SK-N-SH (cell line): ENCODE measurements around the gene HMGB1. TPM values are rescaled to one million over a fixed set of nuclear protein-coding genes. Genes with fewer than 3 reads are reported as not detected.

Experiments used
- CTCF ChIA-PET: fragments of 300-600, 350-600 bp; formaldehyde crosslinking; extraction: SDS; loops from one replicate; lab custom pipeline; 2021; lab: Yijun Ruan, JAX
- POLR2A ChIA-PET: fragments of 350-600 bp; sonication (Branson Sonifier 250); formaldehyde crosslinking; extraction: SDS; loops from one replicate; lab custom pipeline; 2020; ENCODE audit warnings: antibody characterized with exemption, inconsistent platforms; lab: Yijun Ruan, JAX
- DNase-seq: peaks from one replicate; pipeline ENCODE4 v3.0.0; 2012
- H2AFZ ChIP-seq: fragments of 200-600 bp; sonication (generic); 2 replicates; pipeline ENCODE4 v1.8.1; 2016; ENCODE audit warnings: antibody characterized with exemption, mild to moderate bottlenecking, low read depth
- H3F3A ChIP-seq: fragments of 200-600 bp; sonication (generic); replicated peaks from 2 replicates; pipeline ENCODE3; 2016; ENCODE audit warnings: antibody characterized with exemption, mild to moderate bottlenecking; ENCODE audit not compliant: insufficient read depth
- H3K27ac ChIP-seq, 2 experiments: fragments of 200-500 bp in 1 of 2; fragments of 200-600 bp in 1 of 2; sonication (Bioruptor generic) in 1 of 2; sonication (generic), shearing (Covaris generic) in 1 of 2; 2 replicates each; pipeline versions ENCODE4 v1.5.1 to v1.6.1; 2014 to 2016; ENCODE audit warnings: low read depth in 2 of 2, inconsistent platforms in 1 of 2, low read length in 1 of 2, mild to moderate bottlenecking in 1 of 2, mixed read lengths in 1 of 2
- H3K27me3 ChIP-seq: fragments of 200-600 bp; sonication (generic), shearing (Covaris generic); 2 replicates; pipeline ENCODE4 v1.6.1; 2016; ENCODE audit warnings: mixed run types; ENCODE audit not compliant: insufficient read depth
- H3K36me3 ChIP-seq, 2 experiments: fragments of 200-500 bp in 1 of 2; fragments of 200-600 bp in 1 of 2; sonication (Bioruptor generic) in 1 of 2; sonication (generic) in 1 of 2; replicated peaks in 1 of 2; 2 replicates each; pipeline versions ENCODE3 to v1.5.1; 2014 to 2016; ENCODE audit warnings: low read length in 1 of 2, mild to moderate bottlenecking in 1 of 2; ENCODE audit not compliant: insufficient read depth in 2 of 2, control insufficient read depth in 1 of 2
- H3K4me1 ChIP-seq, 2 experiments: fragments of 200-500 bp in 1 of 2; fragments of 200-600 bp in 1 of 2; sonication (Bioruptor generic) in 1 of 2; sonication (generic), shearing (Covaris generic) in 1 of 2; 2 replicates each; pipeline versions ENCODE4 v1.5.1 to v1.6.1; 2014 to 2016; ENCODE audit warnings: low read depth in 1 of 2, low read length in 1 of 2, mixed run types in 1 of 2; ENCODE audit not compliant: insufficient read depth in 2 of 2, control insufficient read depth in 1 of 2
- H3K4me2 ChIP-seq: fragments of 200-600 bp; sonication (generic), shearing (Covaris generic); 2 replicates; pipeline ENCODE4 v1.6.1; 2017; ENCODE audit warnings: mixed run types
- H3K4me3 ChIP-seq, 2 experiments: fragments of 200-500 bp in 1 of 2; fragments of 200-600 bp in 1 of 2; sonication (Bioruptor generic) in 1 of 2; sonication (generic), shearing (Covaris generic) in 1 of 2; 2 replicates each; pipeline versions ENCODE4 v1.5.1 to v1.8.1; 2014 to 2016; ENCODE audit warnings: low read depth in 2 of 2, inconsistent platforms in 1 of 2, low read length in 1 of 2, mild to moderate bottlenecking in 1 of 2, mixed read lengths in 1 of 2, moderate library complexity in 1 of 2
- H3K79me2 ChIP-seq: fragments of 200-600 bp; sonication (generic); 2 replicates; pipeline ENCODE4 v1.8.1; 2017; ENCODE audit warnings: mild to moderate bottlenecking; ENCODE audit not compliant: insufficient read depth
- H3K9ac ChIP-seq: fragments of 200-600 bp; sonication (generic); 2 replicates; pipeline ENCODE4 v1.6.1; 2017; ENCODE audit warnings: mixed run types
- H3K9me2 ChIP-seq: fragments of 200-600 bp; sonication (generic); 2 replicates; pipeline ENCODE4 v1.6.1; 2017; ENCODE audit warnings: mixed run types
- H3K9me3 ChIP-seq: fragments of 200-600 bp; sonication (generic); 2 replicates; pipeline ENCODE4 v1.6.1; 2017; ENCODE audit warnings: mixed run types, mild to moderate bottlenecking, moderate library complexity
- H4K20me1 ChIP-seq: fragments of 200-600 bp; sonication (generic); 2 replicates; pipeline ENCODE4 v1.6.1; 2017; ENCODE audit warnings: mild to moderate bottlenecking, mixed run types; ENCODE audit not compliant: insufficient read depth
- CHD2 ChIP-seq: fragments of 150-350 bp; IDR thresholded peaks from 2 replicates; pipeline ENCODE4 v1.6.1; 2018; ENCODE audit warnings: low read length; ENCODE audit not compliant: partially characterized antibody
- EP300 ChIP-seq, 2 experiments: IDR thresholded peaks; 2 replicates each; pipeline versions ENCODE4 v1.4.0 to v1.6.1; 2012; ENCODE audit warnings: borderline replicate concordance in 1 of 2, low read depth in 1 of 2, low read length in 1 of 2
- EZH2phosphoT487 ChIP-seq: fragments of 200-600 bp; sonication (generic); IDR thresholded peaks from 2 replicates; pipeline ENCODE4 v1.6.1; 2017; ENCODE audit warnings: low read depth, mixed run types, mild to moderate bottlenecking, antibody characterized with exemption, moderate library complexity, borderline replicate concordance
- FOXJ3 ChIP-seq: sonication (generic); formaldehyde crosslinking; IDR thresholded peaks from 2 replicates; pipeline ENCODE4 v1.5.1; 2020; ENCODE audit warnings: mild to moderate bottlenecking, missing genetic modification reagents
- FOXM1 ChIP-seq: IDR thresholded peaks from 2 replicates; pipeline ENCODE4 v1.4.0; 2012; ENCODE audit warnings: low read depth, mild to moderate bottlenecking
- GABPA ChIP-seq: IDR thresholded peaks from 2 replicates; pipeline ENCODE4 v1.4.0; 2012; ENCODE audit warnings: low read depth, mild to moderate bottlenecking
- GATA2 ChIP-seq: sonication (generic); formaldehyde crosslinking; IDR thresholded peaks from 2 replicates; pipeline ENCODE4 v1.5.0; 2020; ENCODE audit warnings: mild to moderate bottlenecking, missing genetic modification reagents
- MXI1 ChIP-seq: IDR thresholded peaks from 2 replicates; pipeline ENCODE4 v1.6.1; 2012; ENCODE audit warnings: mild to moderate bottlenecking, low read depth, low read length, improper control_type of control experiment
- NFIC ChIP-seq: IDR thresholded peaks from 2 replicates; pipeline ENCODE4 v1.4.0; 2012; ENCODE audit warnings: borderline replicate concordance
- NRF1 ChIP-seq: IDR thresholded peaks from 2 replicates; pipeline ENCODE4 v1.6.1; 2012; ENCODE audit warnings: low read depth, mild to moderate bottlenecking, low read length
- POLR2AphosphoS5 ChIP-seq: IDR thresholded peaks from 2 replicates; pipeline ENCODE4 v1.6.1; 2012; ENCODE audit warnings: low read depth, low read length
- SIN3A ChIP-seq: IDR thresholded peaks from 2 replicates; pipeline ENCODE4 v1.6.1; 2012; ENCODE audit warnings: low read depth, mild to moderate bottlenecking, low read length, moderate library complexity, borderline replicate concordance
- SMC3 ChIP-seq: IDR thresholded peaks from 2 replicates; pipeline ENCODE4 v1.6.1; 2012; ENCODE audit warnings: low read depth, low read length, improper control_type of control experiment
- TAF1 ChIP-seq: IDR thresholded peaks from 2 replicates; pipeline ENCODE4 v1.6.1; 2012; ENCODE audit warnings: low read depth, mild to moderate bottlenecking, low read length, moderate library complexity, borderline replicate concordance
- TEAD4 ChIP-seq: IDR thresholded peaks from 2 replicates; pipeline ENCODE4 v1.4.0; 2012; ENCODE audit warnings: mild to moderate bottlenecking, borderline replicate concordance; ENCODE audit not compliant: insufficient read depth
- WGBS: methylation state at CpG from one replicate; pipeline ENCODE4 v1.1.6; 2017; ENCODE audit warnings: low lambda C conversion rate; 5-methylcytosine and 5-hydroxymethylcytosine counted together
- polyA plus RNA-seq, 3 experiments: library from polyadenylated mRNA; depleted of rRNA; stranded (reverse); fragments of >200 nt; gene quantifications; 2 replicates each; pipeline ENCODE4 v1.2.3, GENCODE V29; 2012
- TF ChIP-seq, protein P1 (sequence below): IDR thresholded peaks from 2 replicates; pipeline ENCODE4; 2012
- TF ChIP-seq, protein P2 (sequence below): IDR thresholded peaks from 2 replicates; pipeline ENCODE4 v1.4.0; 2012; ENCODE audit warnings: low read depth, borderline replicate concordance

Gene HMGB1
- polyA plus RNA-seq, 1 of the 3 experiments (the other 2 are of a cell fraction): 166 TPM

DNA sequence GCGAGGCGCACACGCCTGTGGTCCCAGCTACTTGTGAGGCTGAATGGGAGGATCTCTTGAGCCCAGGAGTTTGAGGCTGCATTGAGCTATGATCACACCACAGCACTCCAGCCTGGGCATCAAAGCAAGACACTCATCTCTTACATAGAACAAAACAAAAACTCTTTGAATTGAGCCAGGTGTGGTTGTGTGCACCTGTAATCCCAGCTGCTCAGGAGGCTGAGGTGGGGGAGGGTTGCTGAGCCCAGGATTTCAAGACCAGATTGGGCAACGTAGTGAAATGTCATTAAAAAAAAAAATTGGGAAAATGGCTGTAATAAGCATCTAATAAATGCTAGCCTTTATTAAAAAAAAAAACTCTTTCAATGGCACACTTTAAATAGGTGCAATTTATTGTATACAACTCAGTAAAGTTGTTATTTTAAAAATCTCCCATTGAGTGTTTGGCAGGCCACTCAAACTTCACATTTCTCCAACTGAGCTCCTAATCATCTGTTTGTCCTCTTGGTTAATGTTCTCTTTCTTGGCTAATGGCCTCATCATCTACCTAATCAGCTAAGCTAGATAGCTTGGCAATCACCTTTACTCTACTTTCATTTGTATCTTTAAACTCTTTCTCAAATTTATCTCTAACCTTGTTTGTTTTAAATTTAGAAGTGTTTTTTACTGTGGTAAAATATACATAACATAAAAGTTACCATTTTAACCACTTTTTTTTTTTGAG is 28.1 kb upstream of the HMGB1 start (continued):
- TF ChIP-seq GABPA: no peak
- TF ChIP-seq SMC3: no peak
- TF ChIP-seq SIN3A: no peak
- no peak for TF ChIP-seq NRF1

DNA sequence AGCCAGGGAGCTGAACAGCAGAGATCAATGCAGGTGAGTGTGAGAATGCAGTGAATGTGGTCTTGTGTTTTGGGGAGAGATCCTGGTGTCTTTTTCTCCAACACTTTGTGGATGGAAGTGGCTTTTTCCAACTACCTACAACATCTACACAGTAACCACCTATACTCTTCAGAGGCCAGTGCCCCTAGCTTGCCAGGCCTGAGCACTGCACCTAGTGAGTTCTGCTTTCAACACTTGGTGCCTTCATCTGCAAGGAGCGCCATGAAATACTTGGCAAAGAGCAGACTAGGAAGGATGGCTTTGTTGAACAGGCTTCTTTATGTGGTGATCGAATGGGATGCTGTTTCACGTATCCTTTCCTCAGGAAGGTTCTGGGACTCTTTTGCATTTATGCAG is 21.3 kb upstream of the HMGB1 start:
- WGBS: 96% methylated on average over 3 of the region's 3 CpGs
- Histone ChIP-seq H3K79me2 (no peaks in the 10 kb centered on the region), H3K9me2 (no peaks in the 10 kb centered on the region), H3K4me3 (no peak overlapping the region), H3K4me1 (no peaks in the 10 kb centered on the region), H3K9me3 (no peaks in the 10 kb centered on the region), H3K27me3 (no peaks in the 10 kb centered on the region), H2AFZ (no peak overlapping the region), H4K20me1 (no peaks in the 10 kb centered on the region), H3K4me2 (no peak overlapping the region), H3K27ac (no peak overlapping the region), H3K9ac (no peak overlapping the region)
- CTCF ChIA-PET: interaction anchor here (1.6 kb wide), 1 partner anchor 129 kb away, joined by 4 read pairs; no protein-coding TSS in a partner anchor
- DNase-seq: no peak
- TF ChIP-seq, protein P1, sequence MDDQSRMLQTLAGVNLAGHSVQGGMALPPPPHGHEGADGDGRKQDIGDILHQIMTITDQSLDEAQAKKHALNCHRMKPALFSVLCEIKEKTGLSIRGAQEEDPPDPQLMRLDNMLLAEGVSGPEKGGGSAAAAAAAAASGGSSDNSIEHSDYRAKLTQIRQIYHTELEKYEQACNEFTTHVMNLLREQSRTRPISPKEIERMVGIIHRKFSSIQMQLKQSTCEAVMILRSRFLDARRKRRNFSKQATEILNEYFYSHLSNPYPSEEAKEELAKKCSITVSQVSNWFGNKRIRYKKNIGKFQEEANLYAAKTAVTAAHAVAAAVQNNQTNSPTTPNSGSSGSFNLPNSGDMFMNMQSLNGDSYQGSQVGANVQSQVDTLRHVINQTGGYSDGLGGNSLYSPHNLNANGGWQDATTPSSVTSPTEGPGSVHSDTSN: no peak
- no peak for TF ChIP-seq FOXM1
- TF ChIP-seq MXI1: no peak
- no peak for TF ChIP-seq SMC3
- TF ChIP-seq NFIC: no peak
- TF ChIP-seq EZH2phosphoT487: no peak
- no peak for TF ChIP-seq FOXJ3
- TF ChIP-seq, protein P2, sequence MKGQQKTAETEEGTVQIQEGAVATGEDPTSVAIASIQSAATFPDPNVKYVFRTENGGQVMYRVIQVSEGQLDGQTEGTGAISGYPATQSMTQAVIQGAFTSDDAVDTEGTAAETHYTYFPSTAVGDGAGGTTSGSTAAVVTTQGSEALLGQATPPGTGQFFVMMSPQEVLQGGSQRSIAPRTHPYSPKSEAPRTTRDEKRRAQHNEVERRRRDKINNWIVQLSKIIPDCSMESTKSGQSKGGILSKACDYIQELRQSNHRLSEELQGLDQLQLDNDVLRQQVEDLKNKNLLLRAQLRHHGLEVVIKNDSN: no peak
- TF ChIP-seq EP300 (IDR thresholded peaks at IDR 0.05; ENCODE audit: borderline replicate concordance in 1 of 2, low read depth in 1 of 2, low read length in 1 of 2): no peak
- no peak for TF ChIP-seq TEAD4
- TF ChIP-seq GABPA: no peak
- no peak for TF ChIP-seq TAF1
- no peak for TF ChIP-seq POLR2AphosphoS5
- TF ChIP-seq GATA2 (CRISPR knock-in tag): no peak
- TF ChIP-seq NRF1: no peak
- no peak for TF ChIP-seq CHD2
- TF ChIP-seq, all 33 proteins: peak for 0
- no peaks in the 10 kb centered on the region for H3K36me3 ChIP-seq
- no peaks in the 10 kb centered on the region for H3F3A ChIP-seq
- POLR2A ChIA-PET: no interaction called here
